ENCODE data around the gene ANGPTL7. TPM values are rescaled to one million over a fixed set of nuclear protein-coding genes. Genes with fewer than 3 reads are reported as not detected.

Gene ANGPTL7
- total and polyA plus RNA-seq, 10 of the 15 experiments (the other 5 are each of a cell fraction or from before 2014, with no cell fraction given) = 0.09 TPM; not detected in 9

DNA sequence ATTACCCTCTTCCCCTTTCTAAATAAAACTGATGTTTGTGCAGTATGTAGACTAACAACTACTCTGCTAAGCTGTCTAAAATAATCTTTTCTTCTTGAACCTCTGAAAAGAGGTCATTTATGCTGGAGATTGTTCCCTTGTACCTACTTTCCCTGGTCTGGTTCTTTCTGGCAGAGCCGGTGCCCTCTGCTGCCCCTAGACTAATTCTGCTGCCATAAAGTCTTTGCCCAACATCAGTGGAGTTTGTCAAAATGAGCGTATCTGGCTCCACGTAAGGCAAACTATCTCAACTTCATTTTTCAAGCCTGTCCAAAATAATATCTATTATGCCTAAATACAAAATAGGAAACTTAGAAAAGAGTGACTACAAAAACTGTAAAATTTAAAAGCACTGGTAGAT, 30.9 kb upstream of the ANGPTL7 start (continued):
- TF ChIP-seq ETV6 (conservative IDR thresholded peaks at IDR 0.05 in 1 of 2, IDR thresholded peaks at IDR 0.05 in 1 of 2; ENCODE audit: borderline replicate concordance in 1 of 2, low read depth in 1 of 2) (no peak), TCF3 (IDR thresholded peaks at IDR 0.05; ENCODE audit: borderline replicate concordance, insufficient read depth, low read depth, low read length) (no peak), E2F4 (IDR thresholded peaks at IDR 0.05; ENCODE audit: low read depth, low read length) (no peak), BCLAF1 (IDR thresholded peaks at IDR 0.05) (no peak), RB1 (IDR thresholded peaks at IDR 0.05; ENCODE audit: borderline replicate concordance) (no peak), GABPA (IDR thresholded peaks at IDR 0.05; ENCODE audit: low read depth) (no peak), RCOR1 (conservative IDR thresholded peaks at IDR 0.05; ENCODE audit: low read depth, low read length) (no peak)

DNA sequence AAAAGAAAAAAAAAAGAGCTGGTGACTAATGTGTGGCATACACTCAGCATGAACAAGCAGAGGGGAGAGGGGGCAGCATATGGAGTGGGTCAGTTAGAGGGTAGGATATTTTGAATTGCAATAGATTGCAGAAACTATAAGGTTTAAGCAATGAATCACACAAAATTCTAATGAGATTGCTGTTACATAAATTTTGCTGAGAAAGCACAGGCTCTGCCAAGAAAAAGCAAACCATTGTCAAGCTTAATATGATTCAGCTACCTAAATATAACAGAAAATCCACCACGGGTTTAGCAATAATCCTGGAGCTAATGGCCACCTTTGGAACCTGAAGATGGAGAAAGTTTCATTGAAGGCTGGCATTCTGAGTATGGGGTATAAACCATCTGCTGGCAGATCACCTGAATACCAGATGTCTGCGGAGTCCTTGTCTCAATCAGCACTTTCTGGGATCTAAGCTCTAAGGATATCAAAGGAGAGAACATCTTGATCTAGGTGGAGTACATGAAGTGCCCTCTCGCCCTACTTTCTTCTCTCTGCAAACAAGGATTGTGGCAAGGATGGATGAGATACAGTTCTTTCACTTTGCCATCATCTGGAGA, 30.3 kb upstream of the ANGPTL7 start:
- 94% methylated on average over 3 of the region's 3 CpGs for WGBS (ENCODE audit: insufficient coverage, insufficient replicate concordance, low lambda C conversion rate, missing lambda C conversion rate)
- ChIA-PET POLR2A (no interaction called here), RAD21 (ENCODE audit: unreplicated experiment) (interaction anchor here (1.3 kb wide), 1 partner anchor 121 kb away, joined by 4 read pairs; no protein-coding TSS in a partner anchor), CTCF (no interaction called here), SMC1A (ENCODE audit: uncharacterized antibody, unreplicated experiment) (interaction anchor here (0.6 kb wide), 1 partner anchor 9 kb away, joined by 3 read pairs; no protein-coding TSS in a partner anchor)
- intact Hi-C loops (cut with micrococcal nuclease; ENCODE audit: unreplicated experiment) = no loop called here
- Histone ChIP-seq H3K27me3 (replicated peaks in 1 of 2; ENCODE audit: control insufficient read depth in 2 of 2, insufficient read depth in 2 of 2, low read length in 1 of 2) (no peaks in the 10 kb centered on the region), H3K27ac (ENCODE audit: control insufficient read depth, insufficient read depth) (no peak overlapping the region), H4K20me1 (ENCODE audit: control insufficient read depth, insufficient read depth) (no peaks in the 10 kb centered on the region), H3K4me2 (ENCODE audit: control insufficient read depth, insufficient read depth) (no peak overlapping the region), H2AFZ (ENCODE audit: control insufficient read depth, low read depth, low read length) (no peak overlapping the region), H3K9ac (ENCODE audit: control insufficient read depth, insufficient read depth, low read length) (no peak overlapping the region), H3K4me3 (no peak overlapping the region), H3K36me3 (ENCODE audit: control insufficient read depth in 2 of 2, insufficient read depth in 2 of 2, low read length in 1 of 2) (peaks cover 2 to 12% of the 10 kb centered on the region in 2 experiments), H3K9me3 (replicated peaks; ENCODE audit: control insufficient read depth, insufficient read depth, low read length) (no peaks in the 10 kb centered on the region), H3K79me2 (ENCODE audit: control insufficient read depth, insufficient read depth, low read length) (no peaks in the 10 kb centered on the region), H3K4me1 (ENCODE audit: control insufficient read depth, insufficient read depth, low read length) (no peaks in the 10 kb centered on the region)
- ATAC-seq (no peak), DNase-seq (ENCODE audit: low read depth, low spot score) (no peak), FAIRE-seq (no peak)
- BruUV-seq (replicated peaks) = no TSS peak
- in situ Hi-C loops (cut with MboI) = no loop called here
- no peak for TF ChIP-seq ZNF592 (IDR thresholded peaks at IDR 0.05)
- TF ChIP-seq TCF12 (IDR thresholded peaks at IDR 0.05; ENCODE audit: low read depth, low read length) = no peak
- TF ChIP-seq SMC3 (IDR thresholded peaks at IDR 0.05; ENCODE audit: borderline replicate concordance, low read length) = no peak

All from GM12878 (cell line).